ENCODE data around the gene RAP2A.

GRCh38 chr13:97441368-97441767, 7.4 kb downstream of the RAP2A start:
- no peak for TF ChIP-seq POLR2A (conservative IDR thresholded peaks at IDR 0.05)
- TF ChIP-seq SP2 (IDR thresholded peaks at IDR 0.05; ENCODE audit: extremely low read depth, low read depth, low read length, poor library complexity, severe bottlenecking) = no peak
- no peak for TF ChIP-seq ASH1L (IDR thresholded peaks at IDR 0.05; ENCODE audit: borderline replicate concordance, low read depth, partially characterized antibody)
- TF ChIP-seq HMG20A (CRISPR knock-in tag; conservative IDR thresholded peaks at IDR 0.05) = no peak
